ENCODE data around the gene PCP2.

The PCP2 gene

GRCh38 chr19:7603919-7604318, 29.6 kb downstream of the PCP2 start:
- WGBS (ENCODE audit: insufficient coverage): 91% methylated on average over 8 of the region's 9 CpGs
- POLR2A ChIA-PET: no interaction called here
- Histone ChIP-seq H3K9me3 (ENCODE audit: control extremely low read depth in 1 of 5, control insufficient read depth in 4 of 5, insufficient read depth in 2 of 5, low read depth in 1 of 5, low read length in 4 of 5) (no peaks in the 10 kb centered on the region), H3K27me3 (replicated peaks in 2 of 5; ENCODE audit: control insufficient read depth in 4 of 5, insufficient read depth in 5 of 5, low read length in 4 of 5) (peaks cover 0 to 3% (median 0%) of the 10 kb centered on the region in 5 experiments), H3K4me1 (ENCODE audit: control extremely low read depth in 1 of 4, control insufficient read depth in 4 of 4, insufficient read depth in 4 of 4, low read length in 3 of 4) (no peaks in the 10 kb centered on the region), H3K4me3 (ENCODE audit: control insufficient read depth in 1 of 7, extremely low read depth in 1 of 7, insufficient read depth in 4 of 7, low read depth in 2 of 7, low read length in 6 of 7) (no peak overlapping the region), H3K36me3 (ENCODE audit: control insufficient read depth in 4 of 4, insufficient read depth in 4 of 4, low read length in 3 of 4) (no peaks in the 10 kb centered on the region), H3K27ac (ENCODE audit: insufficient read depth in 1 of 2, low read depth in 1 of 2, low read length in 2 of 2, poor library complexity in 1 of 2, severe bottlenecking in 2 of 2) (no peak overlapping the region)
- no peak for DNase-seq
- CTCF ChIA-PET: no interaction called here

- no peaks in the 10 kb centered on the region for H3K4me1 ChIP-seq (ENCODE audit: control extremely low read depth in 1 of 4, control insufficient read depth in 4 of 4, insufficient read depth in 4 of 4, low read length in 3 of 4)
- ChIA-PET CTCF (no interaction called here), POLR2A (no interaction called here)
- no peaks in the 10 kb centered on the region for H3K9me3 ChIP-seq (ENCODE audit: control extremely low read depth in 1 of 5, control insufficient read depth in 4 of 5, insufficient read depth in 2 of 5, low read depth in 1 of 5, low read length in 4 of 5)
- no peaks in the 10 kb centered on the region for H3K36me3 ChIP-seq (ENCODE audit: control insufficient read depth in 4 of 4, insufficient read depth in 4 of 4, low read length in 3 of 4)
- no peak for DNase-seq
- 82% methylated on average over 10 of the region's 11 CpGs for WGBS (ENCODE audit: insufficient coverage)
- H3K4me3 ChIP-seq (ENCODE audit: control insufficient read depth in 1 of 7, extremely low read depth in 1 of 7, insufficient read depth in 4 of 7, low read depth in 2 of 7, low read length in 6 of 7): no peak overlapping the region
- peaks cover 0 to 9% (median 0%) of the 10 kb centered on the region in 5 experiments for H3K27me3 ChIP-seq (replicated peaks in 2 of 5; ENCODE audit: control insufficient read depth in 4 of 5, insufficient read depth in 5 of 5, low read length in 4 of 5)
- H3K27ac ChIP-seq (ENCODE audit: insufficient read depth in 1 of 2, low read depth in 1 of 2, low read length in 2 of 2, poor library complexity in 1 of 2, severe bottlenecking in 2 of 2): no peak overlapping the region
Measured at GRCh38 chr19:7602935-7603497, 30.5 kb downstream of the PCP2 start.

- no peaks in the 10 kb centered on the region for H3K4me1 ChIP-seq (ENCODE audit: control extremely low read depth in 1 of 4, control insufficient read depth in 4 of 4, insufficient read depth in 4 of 4, low read length in 3 of 4)
- DNase-seq: no peak
- ChIA-PET CTCF (no interaction called here), POLR2A (no interaction called here)
- H3K27me3 ChIP-seq (replicated peaks in 2 of 5; ENCODE audit: control insufficient read depth in 4 of 5, insufficient read depth in 5 of 5, low read length in 4 of 5): peaks cover 0 to 15% (median 5%) of the 10 kb centered on the region in 5 experiments
- WGBS (ENCODE audit: insufficient coverage): 64% methylated on average over 13 of the region's 15 CpGs
- H3K36me3 ChIP-seq (ENCODE audit: control insufficient read depth in 4 of 4, insufficient read depth in 4 of 4, low read length in 3 of 4): no peaks in the 10 kb centered on the region
- H3K9me3 ChIP-seq (ENCODE audit: control extremely low read depth in 1 of 5, control insufficient read depth in 4 of 5, insufficient read depth in 2 of 5, low read depth in 1 of 5, low read length in 4 of 5): no peaks in the 10 kb centered on the region
- H3K4me3 ChIP-seq (ENCODE audit: control insufficient read depth in 1 of 7, extremely low read depth in 1 of 7, insufficient read depth in 4 of 7, low read depth in 2 of 7, low read length in 6 of 7): no peak overlapping the region
- no peak overlapping the region for H3K27ac ChIP-seq (ENCODE audit: insufficient read depth in 1 of 2, low read depth in 1 of 2, low read length in 2 of 2, poor library complexity in 1 of 2, severe bottlenecking in 2 of 2)
Measured at GRCh38 chr19:7602240-7602934, 31.1 kb downstream of the PCP2 start.

- no peaks in the 10 kb centered on the region for H3K9me3 ChIP-seq (ENCODE audit: control extremely low read depth in 1 of 5, control insufficient read depth in 4 of 5, insufficient read depth in 2 of 5, low read depth in 1 of 5, low read length in 4 of 5)
- H3K27ac ChIP-seq (ENCODE audit: insufficient read depth in 1 of 2, low read depth in 1 of 2, low read length in 2 of 2, poor library complexity in 1 of 2, severe bottlenecking in 2 of 2): no peak overlapping the region
- ChIA-PET CTCF (no interaction called here), POLR2A (no interaction called here)
- H3K4me3 ChIP-seq (ENCODE audit: control insufficient read depth in 1 of 7, extremely low read depth in 1 of 7, insufficient read depth in 4 of 7, low read depth in 2 of 7, low read length in 6 of 7): no peak overlapping the region
- peaks cover 0 to 8% (median 3%) of the 10 kb centered on the region in 4 experiments for H3K4me1 ChIP-seq (ENCODE audit: control extremely low read depth in 1 of 4, control insufficient read depth in 4 of 4, insufficient read depth in 4 of 4, low read length in 3 of 4)
- no peaks in the 10 kb centered on the region for H3K36me3 ChIP-seq (ENCODE audit: control insufficient read depth in 4 of 4, insufficient read depth in 4 of 4, low read length in 3 of 4)
- peaks cover 0 to 27% (median 14%) of the 10 kb centered on the region in 5 experiments for H3K27me3 ChIP-seq (replicated peaks in 2 of 5; ENCODE audit: control insufficient read depth in 4 of 5, insufficient read depth in 5 of 5, low read length in 4 of 5)
- no peak for DNase-seq
Measured at GRCh38 chr19:7600721-7601120, 32.8 kb downstream of the PCP2 start.

GRCh38 chr19:7598180-7598579, 35.3 kb downstream of the PCP2 start:
- DNase-seq: no peak
- no peak overlapping the region for H3K4me3 ChIP-seq (ENCODE audit: control insufficient read depth in 1 of 7, extremely low read depth in 1 of 7, insufficient read depth in 4 of 7, low read depth in 2 of 7, low read length in 6 of 7)
- ChIA-PET CTCF (no interaction called here), POLR2A (no interaction called here)
- peaks cover 0 to 44% (median 21%) of the 10 kb centered on the region in 5 experiments for H3K27me3 ChIP-seq (replicated peaks in 2 of 5; ENCODE audit: control insufficient read depth in 4 of 5, insufficient read depth in 5 of 5, low read length in 4 of 5)
- 93% methylated on average over 6 of the region's 6 CpGs for WGBS (ENCODE audit: insufficient coverage)
- H3K4me1 ChIP-seq (ENCODE audit: control extremely low read depth in 1 of 4, control insufficient read depth in 4 of 4, insufficient read depth in 4 of 4, low read length in 3 of 4): peaks cover 0 to 13% (median 8%) of the 10 kb centered on the region in 4 experiments
- no peaks in the 10 kb centered on the region for H3K9me3 ChIP-seq (ENCODE audit: control extremely low read depth in 1 of 5, control insufficient read depth in 4 of 5, insufficient read depth in 2 of 5, low read depth in 1 of 5, low read length in 4 of 5)
- no peak overlapping the region for H3K27ac ChIP-seq (ENCODE audit: insufficient read depth in 1 of 2, low read depth in 1 of 2, low read length in 2 of 2, poor library complexity in 1 of 2, severe bottlenecking in 2 of 2)
- H3K36me3 ChIP-seq (ENCODE audit: control insufficient read depth in 4 of 4, insufficient read depth in 4 of 4, low read length in 3 of 4): no peaks in the 10 kb centered on the region

- no peaks in the 10 kb centered on the region for H3K36me3 ChIP-seq (ENCODE audit: control insufficient read depth in 4 of 4, insufficient read depth in 4 of 4, low read length in 3 of 4)
- peaks cover 0 to 13% (median 8%) of the 10 kb centered on the region in 4 experiments for H3K4me1 ChIP-seq (ENCODE audit: control extremely low read depth in 1 of 4, control insufficient read depth in 4 of 4, insufficient read depth in 4 of 4, low read length in 3 of 4)
- H3K27ac ChIP-seq (ENCODE audit: insufficient read depth in 1 of 2, low read depth in 1 of 2, low read length in 2 of 2, poor library complexity in 1 of 2, severe bottlenecking in 2 of 2): no peak overlapping the region
- H3K9me3 ChIP-seq (ENCODE audit: control extremely low read depth in 1 of 5, control insufficient read depth in 4 of 5, insufficient read depth in 2 of 5, low read depth in 1 of 5, low read length in 4 of 5): no peaks in the 10 kb centered on the region
- DNase-seq: no peak
- H3K4me3 ChIP-seq (ENCODE audit: control insufficient read depth in 1 of 7, extremely low read depth in 1 of 7, insufficient read depth in 4 of 7, low read depth in 2 of 7, low read length in 6 of 7): no peak overlapping the region
- CTCF ChIA-PET: interaction anchor here (1.0 kb wide), 1 partner anchor 21 kb away, joined by 3 read pairs; no protein-coding TSS in a partner anchor
- POLR2A ChIA-PET: no interaction called here
- peaks cover 0 to 44% (median 21%) of the 10 kb centered on the region in 5 experiments for H3K27me3 ChIP-seq (replicated peaks in 2 of 5; ENCODE audit: control insufficient read depth in 4 of 5, insufficient read depth in 5 of 5, low read length in 4 of 5)
- 88% methylated on average over 4 of the region's 9 CpGs for WGBS (ENCODE audit: insufficient coverage)
Measured at GRCh38 chr19:7597689-7598088, 35.8 kb downstream of the PCP2 start.

GRCh38 chr19:7596211-7596937, 37.1 kb downstream of the PCP2 start:
- Histone ChIP-seq H3K4me1 (ENCODE audit: control extremely low read depth in 1 of 4, control insufficient read depth in 4 of 4, insufficient read depth in 4 of 4, low read length in 3 of 4) (peaks cover 0 to 13% (median 8%) of the 10 kb centered on the region in 4 experiments), H3K36me3 (ENCODE audit: control insufficient read depth in 4 of 4, insufficient read depth in 4 of 4, low read length in 3 of 4) (no peaks in the 10 kb centered on the region), H3K9me3 (ENCODE audit: control extremely low read depth in 1 of 5, control insufficient read depth in 4 of 5, insufficient read depth in 2 of 5, low read depth in 1 of 5, low read length in 4 of 5) (no peaks in the 10 kb centered on the region), H3K4me3 (ENCODE audit: control insufficient read depth in 1 of 7, extremely low read depth in 1 of 7, insufficient read depth in 4 of 7, low read depth in 2 of 7, low read length in 6 of 7) (peak overlapping the region in 5 of 7 experiments; percentile 10 to 63 (median 50)), H3K27me3 (replicated peaks in 2 of 5; ENCODE audit: control insufficient read depth in 4 of 5, insufficient read depth in 5 of 5, low read length in 4 of 5) (peaks cover 0 to 44% (median 21%) of the 10 kb centered on the region in 5 experiments), H3K27ac (ENCODE audit: insufficient read depth in 1 of 2, low read depth in 1 of 2, low read length in 2 of 2, poor library complexity in 1 of 2, severe bottlenecking in 2 of 2) (no peak overlapping the region)
- POLR2A ChIA-PET: no interaction called here
- CTCF ChIA-PET: interaction anchor here (1.0 kb wide), 1 partner anchor 20 kb away, joined by 3 read pairs; no protein-coding TSS in a partner anchor
- DNase-seq: peak in 2 of 3 donors; percentile 18 to 32
- 3% methylated on average over 56 of the region's 70 CpGs for WGBS (ENCODE audit: insufficient coverage)
